Effector memory CD4-positive, alpha-beta T cell (primary cell): ENCODE results near the gene CYP4F2.
"Not testable (repeated sequence)": the region's sequence is repeated elsewhere in the genome, so short reads cannot be mapped to it uniquely, and the experiment has no call there.

ENCODE experiments used
- DNase-seq, 3 donors: peaks; one replicate each; pipeline ENCODE4 v3.0.0-alpha.2; 2020
- H3K27ac ChIP-seq: 2 replicates; pipeline ENCODE4 v1.7.0; 2013; ENCODE audit warnings: mild to moderate bottlenecking, low read length, moderate library complexity; ENCODE audit not compliant: insufficient read depth, poor library complexity, severe bottlenecking
- H3K27me3 ChIP-seq: replicated peaks from 2 replicates; pipeline ENCODE4 v1.7.0; 2013; ENCODE audit warnings: mild to moderate bottlenecking, low read length; ENCODE audit not compliant: insufficient read depth, control insufficient read depth, poor library complexity, severe bottlenecking
- H3K36me3 ChIP-seq: 2 replicates; pipeline ENCODE4 v1.7.0; 2013; ENCODE audit warnings: mild to moderate bottlenecking, low read length, moderate library complexity; ENCODE audit not compliant: control insufficient read depth, insufficient read depth
- H3K4me1 ChIP-seq: 2 replicates; pipeline ENCODE4 v1.7.0; 2013; ENCODE audit warnings: low read length, mild to moderate bottlenecking; ENCODE audit not compliant: control insufficient read depth, insufficient read depth, poor library complexity, severe bottlenecking
- H3K4me3 ChIP-seq: 2 replicates; pipeline ENCODE4 v1.7.0; 2013; ENCODE audit warnings: low read length, low read depth, mild to moderate bottlenecking; ENCODE audit not compliant: insufficient read depth, poor library complexity, severe bottlenecking
- H3K9me3 ChIP-seq: 2 replicates; pipeline ENCODE4 v1.7.0; 2013; ENCODE audit warnings: mild to moderate bottlenecking, low read length, moderate library complexity; ENCODE audit not compliant: control insufficient read depth

Gene CYP4F2

GRCh38 chr19:15902254-15902653, 4.4 kb upstream of the CYP4F2 start:
- Histone ChIP-seq H3K27me3 (peaks cover 6% of the 10 kb centered on the region), H3K4me3 (no peak overlapping the region), H3K36me3 (no peaks in the 10 kb centered on the region), H3K27ac (no peak overlapping the region), H3K9me3 (no peaks in the 10 kb centered on the region), H3K4me1 (no peaks in the 10 kb centered on the region)
- no peak for DNase-seq

DNA sequence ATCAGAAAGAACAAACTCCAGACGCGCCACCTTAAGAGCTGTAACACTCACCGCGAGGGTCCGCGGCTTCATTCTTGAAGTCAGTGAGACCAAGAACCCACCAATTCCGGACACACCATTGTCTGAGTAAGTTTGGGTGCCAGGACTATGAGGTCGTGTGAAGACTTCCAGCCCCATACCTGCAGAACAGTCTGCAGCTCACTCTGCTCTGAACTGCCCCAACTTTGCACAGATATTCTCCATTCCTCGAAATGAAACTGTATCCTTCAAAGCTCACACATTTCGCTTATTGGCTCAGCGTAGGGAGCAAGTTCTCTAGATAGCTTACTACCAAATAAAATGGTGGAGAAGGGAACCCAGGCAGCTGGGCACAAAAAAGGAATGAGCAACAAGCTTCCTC, 2.6 kb upstream of the CYP4F2 start:
- Histone ChIP-seq H3K9me3 (no peaks in the 10 kb centered on the region), H3K4me3 (no peak overlapping the region), H3K4me1 (no peaks in the 10 kb centered on the region), H3K36me3 (no peaks in the 10 kb centered on the region), H3K27ac (no peak overlapping the region), H3K27me3 (no peaks in the 10 kb centered on the region)
- DNase-seq = no peak

- not testable (repeated sequence) for H3K27ac ChIP-seq, H3K9me3 ChIP-seq, H3K4me3 ChIP-seq, H3K4me1 ChIP-seq, H3K36me3 ChIP-seq, H3K27me3 ChIP-seq, DNase-seq
These were observed 2.2 kb upstream of the CYP4F2 start for GRCh38 chr19:15900032-15900431.

- DNase-seq, H3K4me1 ChIP-seq, H3K36me3 ChIP-seq, H3K9me3 ChIP-seq, H3K4me3 ChIP-seq, H3K27me3 ChIP-seq, H3K27ac ChIP-seq: not testable (repeated sequence)
These were observed 1.7 kb upstream of the CYP4F2 start for GRCh38 chr19:15899561-15899960.

GRCh38 chr19:15897026-15897737, 692 bp downstream of the CYP4F2 start:
- no peak for DNase-seq
- Histone ChIP-seq H3K9me3 (no peaks in the 10 kb centered on the region), H3K27me3 (no peaks in the 10 kb centered on the region), H3K27ac (no peak overlapping the region), H3K4me3 (no peak overlapping the region), H3K36me3 (no peaks in the 10 kb centered on the region), H3K4me1 (no peaks in the 10 kb centered on the region)

DNA sequence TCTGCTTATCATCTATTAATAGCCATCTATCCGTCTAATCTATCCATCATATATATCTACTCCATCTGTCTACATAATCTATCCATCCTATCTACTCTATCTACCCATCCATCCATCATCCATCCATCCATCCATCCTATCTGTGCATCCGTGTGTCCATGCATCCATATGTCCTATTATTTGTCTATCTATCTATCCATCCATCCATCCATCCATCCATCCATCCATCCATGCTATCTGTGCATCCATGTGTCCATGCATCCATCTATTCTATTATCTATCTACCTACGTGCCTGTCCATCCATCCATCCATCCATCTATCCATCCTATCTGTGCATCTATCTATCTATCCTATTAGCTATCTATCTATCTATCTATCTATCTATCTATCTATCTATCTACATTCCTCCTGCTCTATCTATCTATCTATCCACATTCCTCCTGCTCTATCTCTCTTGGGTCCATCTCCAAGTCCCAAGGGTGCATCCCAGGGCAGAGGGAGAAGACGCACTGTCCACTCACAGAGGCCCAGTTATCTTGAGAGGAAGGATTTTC, 1.9 kb downstream of the CYP4F2 start:
- Histone ChIP-seq H3K36me3 (no peaks in the 10 kb centered on the region), H3K4me3 (no peak overlapping the region), H3K27me3 (no peaks in the 10 kb centered on the region), H3K9me3 (no peaks in the 10 kb centered on the region), H3K27ac (no peak overlapping the region), H3K4me1 (no peaks in the 10 kb centered on the region)
- DNase-seq = no peak

DNA sequence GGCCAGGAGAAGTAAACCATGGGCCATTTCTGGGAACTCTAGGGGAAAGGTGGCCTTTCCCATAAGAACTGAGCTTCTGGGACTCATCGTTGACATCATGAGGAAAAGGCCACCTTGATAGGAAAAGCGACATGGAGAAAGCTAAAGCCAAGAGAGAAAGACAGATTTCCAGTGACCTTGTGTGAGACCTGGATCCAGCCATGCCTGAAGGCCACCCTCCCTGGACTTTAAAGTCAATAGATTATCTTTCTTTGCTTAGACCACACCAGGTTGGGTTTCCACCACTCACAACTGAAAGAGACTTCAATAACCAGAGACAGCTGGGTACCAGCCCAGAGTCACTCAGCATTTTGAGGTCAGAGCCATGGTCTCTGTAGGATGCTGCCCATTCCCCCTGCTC, 3.5 kb downstream of the CYP4F2 start:
- Histone ChIP-seq H3K36me3 (no peaks in the 10 kb centered on the region), H3K27ac (no peak overlapping the region), H3K4me3 (no peak overlapping the region), H3K27me3 (no peaks in the 10 kb centered on the region), H3K4me1 (no peaks in the 10 kb centered on the region), H3K9me3 (no peaks in the 10 kb centered on the region)
- DNase-seq = no peak

GRCh38 chr19:15893477-15893876, 4.4 kb downstream of the CYP4F2 start:
- H3K36me3 ChIP-seq = no peaks in the 10 kb centered on the region
- H3K4me1 ChIP-seq = no peaks in the 10 kb centered on the region
- no peak overlapping the region for H3K27ac ChIP-seq
- no peak overlapping the region for H3K4me3 ChIP-seq
- no peaks in the 10 kb centered on the region for H3K27me3 ChIP-seq
- no peak for DNase-seq
- H3K9me3 ChIP-seq = no peaks in the 10 kb centered on the region

DNA sequence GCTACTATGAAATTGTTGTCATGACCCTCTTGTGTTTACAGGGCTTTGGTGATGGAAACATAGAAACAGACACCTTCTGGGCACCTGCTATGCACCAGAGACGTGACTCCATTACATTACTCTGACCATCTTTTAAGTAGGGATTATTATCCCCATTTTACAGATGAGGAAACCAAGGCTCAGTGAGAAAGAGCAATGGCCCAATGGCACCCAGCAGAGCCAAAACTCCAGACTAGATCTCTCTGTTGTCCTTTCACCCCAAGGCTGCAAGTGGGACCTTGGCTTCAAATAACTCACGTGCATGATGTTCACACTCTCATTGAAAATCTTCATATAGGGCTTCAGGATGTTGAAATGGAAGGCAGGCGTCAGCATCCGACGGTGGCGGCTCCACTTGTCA, 5.9 kb downstream of the CYP4F2 start:
- Histone ChIP-seq H3K4me3 (no peak overlapping the region), H3K4me1 (no peaks in the 10 kb centered on the region), H3K27me3 (no peaks in the 10 kb centered on the region), H3K36me3 (no peaks in the 10 kb centered on the region), H3K9me3 (no peaks in the 10 kb centered on the region), H3K27ac (no peak overlapping the region)
- no peak for DNase-seq

DNA sequence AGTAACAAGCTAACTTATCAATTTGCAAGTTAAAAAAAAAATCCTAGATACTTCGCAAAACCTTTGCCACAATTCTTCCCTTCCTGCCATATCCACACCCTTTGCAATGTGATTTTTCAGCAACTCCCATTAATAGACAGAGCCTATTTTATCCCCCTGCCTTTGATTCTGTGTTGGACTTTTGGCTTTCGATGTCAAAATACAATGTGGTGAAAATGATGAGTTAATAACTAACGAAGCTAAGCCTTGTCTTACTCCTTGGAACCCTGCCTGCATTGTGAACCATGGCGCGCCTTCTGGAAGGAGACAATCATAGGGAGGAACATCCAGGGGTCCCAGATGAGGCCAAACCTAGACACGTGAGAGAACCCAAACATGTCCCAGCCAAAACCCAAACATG, 6.4 kb downstream of the CYP4F2 start:
- H3K9me3 ChIP-seq = no peaks in the 10 kb centered on the region
- H3K27me3 ChIP-seq = no peaks in the 10 kb centered on the region
- no peak for DNase-seq
- H3K36me3 ChIP-seq = no peaks in the 10 kb centered on the region
- no peak overlapping the region for H3K27ac ChIP-seq
- no peak overlapping the region for H3K4me3 ChIP-seq
- no peaks in the 10 kb centered on the region for H3K4me1 ChIP-seq
